ENCODE data around the gene CD4.

Gene CD4

DNA sequence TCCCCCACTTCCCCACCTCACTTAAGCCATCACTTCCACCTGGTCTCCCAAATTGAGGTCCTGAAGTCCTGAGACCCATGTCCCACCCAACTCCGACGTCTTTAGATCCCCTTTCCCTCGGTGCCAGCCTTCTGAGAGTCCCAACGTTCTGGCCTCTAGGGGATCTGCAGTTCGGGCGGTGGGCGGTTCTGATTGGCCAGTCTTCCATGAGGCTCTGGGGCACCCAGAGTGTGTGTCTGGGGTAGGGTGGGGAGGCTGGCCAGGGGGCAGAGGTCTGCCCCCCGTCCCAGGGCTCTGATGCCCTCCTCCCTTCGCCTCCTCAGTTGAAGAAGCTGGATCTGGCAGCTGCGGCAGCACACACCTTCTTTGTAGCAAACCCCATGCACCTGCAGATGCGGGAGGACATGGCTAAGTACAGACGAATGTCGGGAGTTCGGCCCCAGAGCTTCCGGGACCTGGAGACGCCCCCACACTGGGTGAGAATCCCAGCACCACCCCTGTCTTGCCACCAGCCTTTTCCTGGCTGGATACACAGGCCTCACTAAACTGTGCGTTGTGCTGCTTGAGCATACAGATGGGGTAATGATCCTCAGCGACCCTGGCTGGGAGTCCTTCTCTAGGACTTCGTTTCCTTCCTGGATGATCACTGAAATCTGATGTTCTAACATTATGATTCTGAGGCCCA is 40.4 kb downstream of the CD4 start:
- DNase-seq (ENCODE audit: low read depth) = no peak

DNA sequence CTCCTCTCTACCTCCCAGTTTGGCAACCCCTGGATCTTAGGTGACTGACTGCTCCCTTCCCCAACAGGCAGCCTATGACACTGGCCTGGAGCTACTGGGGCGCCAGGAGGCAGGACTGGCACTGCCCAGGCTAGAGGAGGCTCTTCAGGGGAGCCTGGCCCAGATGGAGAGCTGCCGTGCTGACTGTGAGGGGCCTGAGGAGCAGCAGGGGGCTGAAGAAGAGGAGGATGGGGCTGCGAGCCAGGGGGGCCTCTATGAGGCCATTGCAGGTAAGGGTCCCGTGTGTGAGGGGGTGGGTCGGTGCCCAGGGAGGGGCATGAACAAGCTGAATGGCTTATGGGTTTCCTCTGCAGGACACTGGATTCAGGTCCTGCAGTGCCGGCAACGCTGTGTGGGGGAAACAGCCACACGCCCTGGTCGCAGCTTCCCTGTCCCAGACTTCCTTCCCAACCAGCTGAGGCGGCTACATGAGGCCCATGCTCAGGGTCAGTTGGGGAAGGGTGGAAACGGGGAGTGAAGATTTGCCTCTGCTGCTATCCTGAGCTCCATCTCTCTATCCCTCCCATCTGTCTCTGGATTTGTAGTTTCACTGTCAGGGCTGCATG is 41.1 kb downstream of the CD4 start:
- DNase-seq (ENCODE audit: low read depth) = no peak

DNA sequence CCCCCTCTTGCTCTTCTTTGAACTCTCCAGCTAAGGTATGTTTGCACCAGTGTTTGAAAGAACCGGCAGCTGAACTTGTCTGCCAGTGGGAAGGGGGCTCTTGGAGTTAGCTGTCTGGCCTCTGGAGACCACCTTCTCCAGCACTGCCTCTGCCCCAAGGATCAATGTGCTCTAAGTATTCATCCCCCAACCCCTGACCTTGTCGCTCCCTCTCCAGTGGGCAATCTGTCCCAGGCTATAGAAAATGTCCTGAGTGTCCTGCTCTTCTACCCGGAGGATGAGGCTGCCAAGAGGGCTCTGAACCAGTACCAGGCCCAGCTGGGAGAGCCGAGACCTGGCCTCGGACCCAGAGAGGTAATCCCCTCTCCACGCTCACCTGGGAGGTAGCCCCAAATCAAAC is 41.7 kb downstream of the CD4 start:
- no peak for DNase-seq (ENCODE audit: low read depth)

DNA sequence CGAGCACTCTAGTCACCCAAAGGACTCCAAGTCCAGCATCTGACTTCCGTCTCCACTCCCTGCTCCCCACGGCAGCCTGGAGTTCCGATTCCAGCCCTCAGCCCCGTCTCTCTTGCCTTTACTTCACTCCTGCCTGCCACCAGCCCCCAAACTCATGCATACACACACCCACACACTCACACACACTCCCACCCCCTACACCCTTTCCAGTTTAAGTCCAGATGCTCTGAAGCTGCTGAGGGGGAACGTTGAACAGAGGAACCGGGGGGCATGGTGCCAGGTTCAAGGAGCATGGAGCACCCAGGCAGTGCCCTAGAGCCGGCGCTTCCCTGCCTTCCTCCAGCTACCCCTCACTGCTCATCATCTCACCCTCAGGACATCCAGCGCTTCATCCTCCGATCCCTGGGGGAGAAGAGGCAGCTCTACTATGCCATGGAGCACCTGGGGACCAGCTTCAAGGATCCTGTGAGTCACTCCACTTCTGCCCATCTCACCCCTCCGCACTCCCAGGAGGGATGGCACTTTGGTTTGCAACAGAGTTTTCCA is 42.2 kb downstream of the CD4 start:
- no peak for DNase-seq (ENCODE audit: low read depth)

DNA sequence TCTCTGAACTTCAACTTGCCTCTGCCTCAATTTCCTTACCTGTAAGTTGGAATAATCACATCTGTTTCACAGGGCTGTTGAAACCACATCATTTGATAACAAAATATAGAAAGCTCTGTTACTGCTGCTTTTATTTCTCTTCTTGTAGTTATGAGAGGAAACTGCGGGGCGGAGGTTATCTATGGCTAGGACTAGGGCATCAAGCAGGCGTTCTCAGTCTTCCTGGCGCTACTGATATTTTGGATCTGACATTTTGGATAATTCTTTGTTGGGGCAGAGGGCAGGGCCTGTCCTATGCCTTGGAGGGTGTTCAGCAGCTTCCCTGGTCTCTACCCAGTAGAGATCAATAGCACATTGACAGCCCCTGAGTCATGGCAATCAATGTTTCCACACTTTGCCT is 42.8 kb downstream of the CD4 start:
- no peak for DNase-seq (ENCODE audit: low read depth)

DNA sequence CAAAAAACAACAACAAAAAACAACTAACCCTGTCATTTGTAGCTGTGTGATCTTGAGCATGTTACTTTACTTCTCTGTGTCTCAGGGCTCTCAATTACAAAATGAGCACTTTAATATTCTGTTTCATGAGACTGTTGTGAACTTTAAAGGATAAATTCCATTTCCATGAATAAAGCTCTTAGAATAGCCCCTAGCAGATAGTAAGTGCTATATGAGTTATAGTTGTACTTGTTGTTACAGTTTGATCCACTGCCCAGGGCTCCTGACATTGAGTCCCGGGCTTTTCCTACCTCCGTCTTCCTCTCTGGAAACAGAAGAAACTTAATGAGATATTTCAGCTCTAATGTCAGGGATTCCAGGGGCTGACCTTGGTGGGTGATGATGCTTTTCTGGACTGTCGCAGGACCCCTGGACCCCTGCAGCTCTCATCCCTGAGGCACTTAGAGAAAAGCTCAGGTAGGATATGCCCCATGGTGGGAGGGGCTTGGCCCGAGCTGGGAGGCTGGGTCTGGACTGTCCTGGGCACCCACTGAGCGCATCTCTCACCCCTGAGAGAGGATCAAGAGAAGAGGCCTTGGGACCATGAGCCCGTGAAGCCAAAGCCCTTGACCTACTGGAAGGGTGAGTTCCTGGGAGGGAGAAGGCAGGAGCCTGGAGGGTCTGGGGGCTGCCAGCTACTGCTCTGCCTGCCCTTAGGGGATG is 44.0 kb downstream of the CD4 start:
- DNase-seq (ENCODE audit: low read depth) = no peak

DNA sequence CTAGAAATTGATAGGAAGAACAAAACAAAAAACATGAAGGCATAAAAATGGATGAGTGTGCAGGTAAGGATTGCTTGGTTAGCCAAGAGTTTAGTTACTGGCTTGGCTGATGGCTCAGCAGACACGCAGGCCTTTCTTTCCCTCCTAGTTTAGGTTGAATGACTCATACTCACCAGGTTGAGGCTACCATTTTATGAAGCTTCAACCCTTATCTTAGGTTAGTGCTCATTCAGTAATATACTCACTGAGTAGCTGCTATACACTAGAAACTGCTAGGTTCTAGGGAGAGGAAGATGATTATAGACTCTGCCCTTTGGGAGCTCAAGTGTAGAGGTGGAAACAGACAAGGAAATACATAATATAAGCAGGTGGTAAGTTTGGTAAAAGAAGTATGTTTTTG is 44.9 kb downstream of the CD4 start:
- no peak for DNase-seq (ENCODE audit: low read depth)

DNA sequence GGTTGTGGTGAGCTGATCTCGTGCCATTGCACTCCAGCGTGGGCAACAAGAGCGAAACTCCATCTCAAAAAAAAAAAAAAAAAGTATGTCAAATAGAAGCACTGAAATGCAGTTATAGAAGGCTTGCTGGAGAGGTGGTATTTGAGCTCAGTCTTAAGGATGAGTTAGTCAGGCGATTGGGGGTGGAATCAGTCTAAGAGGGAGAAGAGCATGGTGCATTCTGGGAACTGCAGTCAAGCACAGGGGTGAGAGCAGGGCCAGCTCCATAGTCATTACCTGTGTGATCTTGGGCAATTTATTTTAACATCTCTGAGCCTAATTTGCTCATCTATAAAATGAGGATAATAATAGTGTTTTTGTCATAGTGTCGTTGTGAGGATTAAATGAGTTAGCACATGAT is 45.5 kb downstream of the CD4 start:
- DNase-seq (ENCODE audit: low read depth) = no peak

DNA sequence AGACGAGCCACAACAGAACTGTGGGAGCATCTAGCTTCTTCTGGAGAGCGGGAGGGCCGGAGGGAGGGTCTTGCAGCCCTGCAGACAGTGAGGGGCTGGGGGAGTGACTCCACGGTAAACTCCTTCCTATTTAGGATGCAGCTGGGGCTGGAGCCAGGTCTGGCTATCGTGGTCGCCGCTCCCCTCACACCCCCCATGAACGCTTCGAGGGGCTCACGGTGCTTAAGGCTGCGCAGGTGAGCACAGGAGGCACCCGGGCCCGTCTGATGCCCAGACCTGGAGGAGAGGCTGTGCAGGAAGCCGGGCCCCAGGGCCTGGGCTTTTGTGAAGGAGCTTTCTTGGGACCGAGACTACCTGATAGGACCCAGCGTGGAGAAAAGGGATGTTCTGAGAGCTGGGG is 47.5 kb downstream of the CD4 start:
- DNase-seq (ENCODE audit: low read depth) = no peak

DNA sequence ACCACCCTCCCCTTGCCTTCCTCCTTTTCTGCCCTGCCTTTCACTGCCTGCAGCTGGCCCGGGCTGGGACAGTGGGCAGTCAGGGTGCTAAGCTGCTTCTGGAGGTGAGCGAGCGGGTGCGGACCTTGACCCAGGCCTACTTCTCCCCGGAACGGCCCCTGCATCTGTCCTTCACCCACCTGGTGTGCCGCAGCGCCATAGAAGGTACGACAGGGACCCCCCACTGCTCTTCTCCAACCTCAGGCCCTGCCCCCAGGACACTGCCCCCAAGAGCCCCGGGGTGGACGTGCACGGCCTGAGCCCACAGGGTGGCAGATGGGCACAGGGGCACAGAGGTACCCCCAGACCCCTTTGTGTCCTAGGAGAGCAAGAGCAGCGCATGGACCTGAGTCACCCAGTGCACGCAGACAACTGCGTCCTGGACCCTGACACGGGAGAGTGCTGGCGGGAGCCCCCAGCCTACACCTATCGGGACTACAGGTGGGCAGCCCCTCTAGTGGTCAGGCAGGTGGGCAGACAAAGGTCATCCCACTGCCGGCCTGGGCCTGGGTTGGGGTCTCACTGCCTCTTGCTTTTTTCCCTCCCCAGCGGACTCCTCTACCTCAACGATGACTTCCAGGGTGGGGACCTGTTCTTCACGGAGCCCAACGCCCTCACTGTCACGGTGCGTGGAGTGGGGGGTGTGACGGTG is 48.2 kb downstream of the CD4 start:
- no peak for DNase-seq (ENCODE audit: low read depth)

DNA sequence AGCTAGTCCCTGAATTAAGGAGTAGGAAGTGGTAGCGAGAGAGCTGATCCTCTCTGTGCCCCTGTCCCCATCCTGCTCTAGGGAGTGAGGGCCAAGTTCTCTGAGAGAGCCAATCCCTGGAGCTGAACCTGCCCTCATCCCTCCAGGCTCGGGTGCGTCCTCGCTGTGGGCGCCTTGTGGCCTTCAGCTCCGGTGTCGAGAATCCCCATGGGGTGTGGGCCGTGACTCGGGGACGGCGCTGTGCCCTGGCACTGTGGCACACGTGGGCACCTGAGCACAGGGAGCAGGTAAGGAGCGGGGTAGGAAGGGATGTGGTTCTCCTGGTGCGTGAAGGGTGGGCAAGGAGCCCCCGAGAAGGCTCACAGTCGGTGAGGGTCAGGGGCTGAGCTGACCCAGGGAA is 49.5 kb downstream of the CD4 start:
- DNase-seq (ENCODE audit: low read depth) = no peak

DNA sequence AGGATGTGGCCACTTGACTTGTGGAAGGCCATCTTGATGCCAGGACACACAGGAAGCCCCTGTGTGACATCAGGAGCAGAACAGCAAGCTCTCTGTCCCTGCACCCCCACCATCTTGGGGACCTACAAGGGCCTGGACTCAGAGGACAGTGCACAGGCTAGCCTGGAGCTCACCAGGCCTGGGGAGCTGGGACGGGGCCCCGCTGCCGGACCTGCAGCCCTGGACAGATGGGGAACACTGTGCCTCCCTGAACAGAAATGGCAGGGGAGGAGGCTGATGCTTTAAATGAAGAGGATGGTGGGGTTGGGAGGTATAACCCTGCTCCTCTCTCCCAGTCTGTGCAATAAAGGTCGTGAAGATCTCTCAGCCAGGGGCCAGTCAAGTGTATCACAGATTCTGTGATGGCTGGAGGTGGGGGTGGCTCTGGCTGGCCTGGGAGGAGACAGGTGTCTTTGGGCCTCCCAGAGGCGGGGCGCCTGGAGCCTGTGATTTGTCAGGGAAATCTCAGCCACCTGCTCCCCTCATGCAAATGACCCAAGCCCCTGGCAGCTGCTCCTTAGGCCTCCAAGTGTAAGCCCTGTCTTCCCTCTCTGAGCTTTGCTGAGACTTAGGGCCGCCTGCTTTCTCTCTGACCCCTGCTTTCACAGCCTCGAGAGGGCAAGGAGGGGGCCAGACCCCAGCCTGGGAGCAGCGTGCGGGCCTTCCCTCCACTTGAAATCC is 50.3 kb downstream of the CD4 start:
- DNase-seq (ENCODE audit: low read depth) = no peak

DNA sequence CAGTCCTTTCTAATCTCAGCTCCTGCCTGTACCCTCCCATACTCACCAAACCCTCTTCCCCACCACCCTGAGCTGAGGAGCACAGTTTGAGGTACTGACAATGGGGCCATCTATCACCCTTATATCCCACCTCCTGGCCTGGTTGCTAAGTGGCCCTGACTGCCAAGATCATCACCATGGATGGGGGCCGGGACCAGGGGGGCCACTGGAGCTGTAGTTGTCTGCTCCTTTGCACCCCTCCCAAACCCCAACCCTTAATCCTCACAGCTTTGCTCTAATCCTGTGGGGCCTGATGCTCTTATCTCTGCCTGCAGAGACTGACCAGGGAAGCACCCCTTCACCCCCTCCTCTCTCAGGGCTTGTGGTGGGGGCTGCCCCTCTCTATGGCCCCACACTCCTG is 51.0 kb downstream of the CD4 start:
- DNase-seq (ENCODE audit: low read depth) = no peak

DNA sequence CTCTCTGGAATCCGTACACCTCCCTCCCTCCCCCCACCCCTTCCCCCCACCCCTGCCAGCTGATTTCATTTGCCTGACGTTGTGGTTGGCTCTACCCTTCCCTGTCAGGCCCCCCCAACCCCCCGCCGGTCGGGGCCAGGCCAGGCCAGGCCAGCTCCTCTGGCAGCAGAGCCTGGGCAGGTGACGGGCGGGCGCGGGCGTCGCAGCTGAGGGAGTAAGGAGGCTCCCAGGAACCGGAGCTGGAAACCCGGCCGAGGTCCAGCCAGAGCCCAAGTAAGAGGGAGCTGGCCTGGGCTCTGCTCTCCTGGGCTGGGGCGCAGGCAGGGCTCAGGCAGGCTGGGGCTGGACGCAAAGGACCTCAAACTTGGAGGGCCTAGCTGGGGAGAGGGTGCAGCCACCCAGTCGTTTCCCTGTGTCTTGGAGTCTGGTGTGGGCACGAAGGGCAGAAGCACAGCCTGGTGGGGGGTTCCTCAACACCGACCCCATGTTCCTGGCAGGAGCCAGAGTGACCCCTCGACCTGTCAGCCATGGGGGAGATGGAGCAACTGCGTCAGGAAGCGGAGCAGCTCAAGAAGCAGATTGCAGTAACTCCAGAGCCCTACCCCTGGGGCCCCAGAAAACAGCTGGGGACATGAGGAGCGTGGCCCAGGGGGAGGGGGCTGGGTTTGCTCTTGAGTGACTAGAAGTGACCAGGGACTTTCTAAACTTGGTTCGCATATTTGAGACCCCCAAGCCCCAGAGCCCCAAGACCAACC is 51.6 kb downstream of the CD4 start, which contains the start of gene GNB3:
Gene GNB3, plus strand, starts transcription at position 165 of the 755 bp plus-strand sequence. Its CDS starts 363 bp downstream, at position 528.
- no peak for DNase-seq (ENCODE audit: low read depth)

DNA sequence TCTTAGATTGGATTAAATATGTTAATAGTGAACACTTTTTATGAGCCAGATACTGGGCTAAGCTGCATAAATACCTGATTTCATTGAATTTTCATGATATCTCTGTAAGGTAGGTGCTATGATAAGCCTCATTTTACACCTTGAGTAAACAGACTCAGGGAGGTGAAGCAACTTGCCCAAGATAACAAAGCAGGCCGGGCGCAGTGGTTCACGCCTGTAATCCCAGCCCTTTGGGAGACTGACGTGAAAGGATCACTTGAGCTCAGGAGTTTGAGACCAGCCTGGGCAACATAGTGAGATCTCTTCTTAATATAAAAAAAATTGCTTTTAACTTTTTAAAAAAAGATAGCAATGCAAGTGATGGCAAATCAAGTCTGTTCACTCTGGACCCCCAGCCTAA is 52.7 kb downstream of the CD4 start:
- DNase-seq (ENCODE audit: low read depth) = no peak

DNA sequence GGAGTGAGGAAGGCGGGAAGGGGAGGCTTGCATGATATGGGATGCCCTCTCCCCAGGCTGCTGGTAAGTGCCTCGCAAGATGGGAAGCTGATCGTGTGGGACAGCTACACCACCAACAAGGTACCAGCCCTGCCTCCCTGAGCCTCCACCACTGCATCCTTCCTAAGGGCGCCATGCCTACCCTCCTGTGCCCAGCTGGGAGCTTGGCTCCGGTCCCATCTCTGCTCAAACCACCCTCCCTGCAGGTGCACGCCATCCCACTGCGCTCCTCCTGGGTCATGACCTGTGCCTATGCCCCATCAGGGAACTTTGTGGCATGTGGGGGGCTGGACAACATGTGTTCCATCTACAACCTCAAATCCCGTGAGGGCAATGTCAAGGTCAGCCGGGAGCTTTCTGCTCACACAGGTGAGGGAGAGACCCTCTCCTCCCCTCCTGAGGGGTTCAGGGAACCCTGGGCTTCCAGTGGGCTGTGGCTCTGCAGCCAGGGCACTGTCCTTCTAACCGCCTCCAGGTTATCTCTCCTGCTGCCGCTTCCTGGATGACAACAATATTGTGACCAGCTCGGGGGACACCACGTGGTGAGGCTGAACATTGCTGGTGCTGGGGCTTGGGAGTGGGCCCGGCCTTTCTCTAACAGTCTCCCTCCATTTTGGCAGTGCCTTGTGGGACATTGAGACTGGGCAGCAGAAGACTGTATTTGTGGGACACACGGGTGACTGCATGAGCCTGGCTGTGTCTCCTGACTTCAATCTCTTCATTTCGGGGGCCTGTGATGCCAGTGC is 54.0 kb downstream of the CD4 start:
- DNase-seq (ENCODE audit: low read depth) = no peak

DNA sequence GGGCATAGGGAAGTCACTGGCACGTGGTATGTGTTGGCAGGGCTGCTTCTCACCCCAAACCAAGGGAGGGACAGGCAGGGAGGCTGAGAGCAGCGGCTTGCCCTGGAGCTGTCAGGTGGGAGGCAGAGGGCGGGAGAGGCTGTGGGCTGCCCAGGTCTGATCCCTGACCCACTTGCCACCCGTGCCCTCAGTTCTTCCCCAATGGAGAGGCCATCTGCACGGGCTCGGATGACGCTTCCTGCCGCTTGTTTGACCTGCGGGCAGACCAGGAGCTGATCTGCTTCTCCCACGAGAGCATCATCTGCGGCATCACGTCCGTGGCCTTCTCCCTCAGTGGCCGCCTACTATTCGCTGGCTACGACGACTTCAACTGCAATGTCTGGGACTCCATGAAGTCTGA is 56.1 kb downstream of the CD4 start:
- DNase-seq (ENCODE audit: low read depth) = no peak

DNA sequence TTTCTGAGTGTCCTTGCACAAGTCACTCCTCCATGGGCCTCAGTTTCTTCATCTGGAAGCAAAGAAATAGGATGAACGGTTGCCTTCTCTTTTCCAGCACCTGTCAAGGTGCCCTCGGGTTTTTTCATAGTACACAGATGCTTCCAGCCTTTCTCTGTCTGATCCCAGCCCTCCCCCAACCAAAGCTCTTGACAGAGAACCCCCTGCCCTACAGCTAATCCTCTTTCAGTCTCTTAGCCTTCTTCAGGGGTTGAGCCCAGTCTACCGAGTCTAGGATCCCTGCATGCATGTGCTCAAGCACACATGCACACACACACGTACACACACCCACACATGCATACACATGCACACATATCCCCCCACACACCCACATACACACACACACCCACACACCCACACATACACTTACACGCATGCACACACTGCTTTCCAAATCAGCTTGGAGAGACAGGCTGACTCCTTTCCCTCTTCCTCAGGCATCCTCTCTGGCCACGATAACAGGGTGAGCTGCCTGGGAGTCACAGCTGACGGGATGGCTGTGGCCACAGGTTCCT is 57.1 kb downstream of the CD4 start:
- DNase-seq (ENCODE audit: low read depth) = no peak

DNA sequence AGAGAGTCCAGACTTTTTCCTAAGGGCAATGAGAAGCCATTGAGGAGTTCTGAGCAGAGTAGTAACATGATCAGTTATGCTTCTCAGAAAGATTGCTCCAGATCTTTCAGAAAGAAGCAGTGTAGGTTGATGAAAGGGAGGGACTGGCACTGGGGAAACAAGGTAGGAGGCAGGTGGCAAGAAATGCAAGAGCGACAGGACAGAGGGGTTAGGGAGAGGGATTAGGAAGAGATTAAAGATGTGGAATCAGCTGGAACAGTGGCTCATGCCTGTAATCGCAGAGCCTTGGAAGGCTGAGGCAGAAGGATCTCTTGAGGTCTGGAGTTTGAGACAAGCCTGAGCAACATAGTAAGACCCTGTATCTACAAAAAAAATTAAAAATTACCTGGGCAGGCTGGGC is 58.3 kb downstream of the CD4 start:
- no peak for DNase-seq (ENCODE audit: low read depth)

DNA sequence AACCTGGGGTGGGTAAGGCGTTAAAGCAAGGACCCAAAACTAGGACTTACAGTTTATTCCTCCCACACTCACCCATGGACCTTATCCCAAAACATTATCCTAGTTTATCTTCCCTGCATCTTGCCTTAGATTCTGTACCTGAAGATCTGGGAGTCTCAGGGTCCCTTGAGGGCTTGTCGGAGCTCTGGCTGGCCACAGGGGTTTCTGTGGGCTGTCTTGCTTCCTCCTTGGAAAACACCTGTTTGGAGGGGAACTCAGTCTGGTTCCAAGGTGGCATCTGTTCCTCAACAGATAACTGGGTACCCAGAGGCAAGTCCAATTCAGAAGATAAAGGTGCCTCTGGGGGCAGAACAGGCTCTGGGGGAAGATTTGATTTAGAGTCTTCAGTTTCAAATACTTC is 60.1 kb downstream of the CD4 start:
- DNase-seq (ENCODE audit: low read depth) = no peak

All from activated T-cell treated with anti-CD3 and anti-CD28 coated beads for 1 hour (primary cell).